Measurements from ENCODE around the gene TBC1D5.

- TF ChIP-seq POLR2A (IDR thresholded peaks at IDR 0.05) (no peak), EP300 (IDR thresholded peaks at IDR 0.05; ENCODE audit: low read depth) (no peak)
Measured at GRCh38 chr3:17645074-17645698, 97.2 kb downstream of the TBC1D5 start.
